Spleen (tissue), 7 donors: Measurements from ENCODE around the gene TBC1D22A.

Experiments used
- CTCF ChIP-seq, 11 experiments: fragments of 200-600 bp in 7 of 11; fragments of 450-650 bp in 4 of 11; sonication (generic) in 4 of 11; IDR thresholded peaks in 8 of 11; conservative IDR thresholded peaks in 3 of 11; 1 replicate in 7 of 11; 2 replicates in 4 of 11; pipeline versions ENCODE4 v1.4.0 to v1.8.0; 2016 to 2021; ENCODE audit warnings: antibody characterized with exemption in 11 of 11, inconsistent platforms in 4 of 11, mild to moderate bottlenecking in 1 of 11
- POLR2AphosphoS5 ChIP-seq, 3 donors: sonication (generic); formaldehyde crosslinking; IDR thresholded peaks; one replicate each; pipeline ENCODE4 v1.5.1; 2017; ENCODE audit warnings: antibody characterized with exemption in 3 of 3
- donor health status: DM: no; HTN: no; CAD: no; lungs with moderate emphysema.
- donor health status: DM: no; HTN: no; CAD: no.
- donor health status: DM: no; HTN: no; CAD: no.

- no peak for TF ChIP-seq POLR2AphosphoS5 (IDR thresholded peaks at IDR 0.05)
- TF ChIP-seq CTCF (IDR thresholded peaks at IDR 0.05 in 8 of 11, conservative IDR thresholded peaks at IDR 0.05 in 3 of 11), result no peak
Observed at GRCh38 chr22:47145883-47146282, 383.4 kb downstream of the TBC1D22A start.
